Liver (tissue), 9 donors: ENCODE results near the gene ESRRB. TPM values are rescaled to one million over a fixed set of nuclear protein-coding genes. Genes with fewer than 3 reads are reported as not detected.

Experiments
- DNase-seq: peaks from one replicate; pipeline ENCODE4 v3.0.0-alpha.2; 2017; ENCODE audit warnings: low spot score
- H3K27ac ChIP-seq, 2 donors: one replicate each; pipeline ENCODE4 v1.7.0; 2013; ENCODE audit warnings: inconsistent platforms in 2 of 2, low read length in 2 of 2, control low read depth in 1 of 2, low read depth in 1 of 2, mild to moderate bottlenecking in 1 of 2
- H3K27me3 ChIP-seq, 4 donors: one replicate each; pipeline versions ENCODE4 v1.6.1 to v1.7.0; 2013; ENCODE audit warnings: low read length in 3 of 4, inconsistent platforms in 1 of 4, mild to moderate bottlenecking in 1 of 4, moderate library complexity in 1 of 4; ENCODE audit not compliant: control insufficient read depth in 4 of 4, insufficient read depth in 4 of 4
- H3K36me3 ChIP-seq, 4 donors: one replicate each; pipeline versions ENCODE4 v1.6.1 to v1.7.0; 2013; ENCODE audit warnings: low read length in 3 of 4, mild to moderate bottlenecking in 3 of 4, low read depth in 1 of 4, moderate library complexity in 1 of 4; ENCODE audit not compliant: control insufficient read depth in 4 of 4, insufficient read depth in 3 of 4
- H3K4me1 ChIP-seq, 4 donors: one replicate each; pipeline versions ENCODE4 v1.6.1 to v1.7.0; 2013; ENCODE audit warnings: low read length in 3 of 4, mild to moderate bottlenecking in 3 of 4, moderate library complexity in 1 of 4; ENCODE audit not compliant: control insufficient read depth in 4 of 4, insufficient read depth in 4 of 4
- H3K4me3 ChIP-seq, 3 donors: one replicate each; pipeline versions ENCODE4 v1.6.1 to v1.7.0; 2013; ENCODE audit warnings: low read length in 3 of 3, control low read depth in 1 of 3, low read depth in 1 of 3, mild to moderate bottlenecking in 1 of 3
- H3K9ac ChIP-seq, 2 donors: one replicate each; pipeline ENCODE4 v1.7.0; 2013; ENCODE audit warnings: low read length in 2 of 2, mild to moderate bottlenecking in 2 of 2, moderate library complexity in 2 of 2, control low read depth in 1 of 2, low read depth in 1 of 2
- H3K9me3 ChIP-seq, 4 donors: one replicate each; pipeline versions ENCODE4 v1.6.1 to v1.7.0; 2013; ENCODE audit warnings: low read length in 3 of 4; ENCODE audit not compliant: control insufficient read depth in 4 of 4
- CTCF ChIP-seq: fragments of 150-350 bp; IDR thresholded peaks from 2 replicates; pipeline ENCODE4 v1.5.1; 2017; ENCODE audit warnings: improper control_type of control experiment, low read depth, low read length; ENCODE audit not compliant: missing input control
- FOXA1 ChIP-seq: IDR thresholded peaks from 2 replicates; pipeline ENCODE4 v1.6.1; 2016; ENCODE audit warnings: antibody characterized with exemption
- FOXA2 ChIP-seq: IDR thresholded peaks from 2 replicates; pipeline ENCODE4 v1.6.1; 2016; ENCODE audit warnings: antibody characterized with exemption
- GABPA ChIP-seq, 2 donors: IDR thresholded peaks in 1 of 2; conservative IDR thresholded peaks in 1 of 2; 2 replicates each; pipeline ENCODE4 v1.6.1; 2016; ENCODE audit warnings: antibody characterized with exemption in 2 of 2, mild to moderate bottlenecking in 1 of 2, moderate library complexity in 1 of 2
- HNF4A ChIP-seq, 2 donors: conservative IDR thresholded peaks; 2 replicates each; pipeline ENCODE4 v1.6.1; 2016; ENCODE audit warnings: antibody characterized with exemption in 2 of 2, mild to moderate bottlenecking in 2 of 2
- HNF4G ChIP-seq: IDR thresholded peaks from 2 replicates; pipeline ENCODE4 v1.6.1; 2016; ENCODE audit warnings: antibody characterized with exemption
- JUND ChIP-seq, 2 donors: IDR thresholded peaks; 2 replicates each; pipeline ENCODE4 v1.6.1; 2016; ENCODE audit warnings: antibody characterized with exemption in 2 of 2
- NR2F2 ChIP-seq: IDR thresholded peaks from 2 replicates; pipeline ENCODE4 v1.6.1; 2016; ENCODE audit warnings: antibody characterized with exemption
- RAD21 ChIP-seq, 2 donors: IDR thresholded peaks; 2 replicates each; pipeline ENCODE4 v1.6.1; 2016; ENCODE audit warnings: antibody characterized with exemption in 2 of 2, mild to moderate bottlenecking in 2 of 2
- REST ChIP-seq: IDR thresholded peaks from 2 replicates; pipeline ENCODE4 v1.6.1; 2016; ENCODE audit warnings: antibody characterized with exemption, mild to moderate bottlenecking
- RXRA ChIP-seq, 2 donors: IDR thresholded peaks; 2 replicates each; pipeline ENCODE4 v1.6.1; 2017 to 2018; ENCODE audit warnings: antibody characterized with exemption in 2 of 2, mild to moderate bottlenecking in 1 of 2
- SP1 ChIP-seq: IDR thresholded peaks from 2 replicates; pipeline ENCODE4 v1.6.1; 2018; ENCODE audit warnings: antibody characterized with exemption, mild to moderate bottlenecking
- TAF1 ChIP-seq: conservative IDR thresholded peaks from 2 replicates; pipeline ENCODE4 v1.6.1; 2016; ENCODE audit warnings: antibody characterized with exemption, mild to moderate bottlenecking
- YY1 ChIP-seq: IDR thresholded peaks from 2 replicates; pipeline ENCODE4 v1.6.1; 2016; ENCODE audit warnings: antibody characterized with exemption, mild to moderate bottlenecking
- ZBTB33 ChIP-seq: IDR thresholded peaks from 2 replicates; pipeline ENCODE4 v1.6.1; 2016; ENCODE audit warnings: antibody characterized with exemption
- WGBS: extraction: QIAGEN DNeasy Blood & Tissue Kit; methylation state at CpG from one replicate; pipeline ENCODE4 v1.1.7; 2013; 5-methylcytosine and 5-hydroxymethylcytosine counted together
- polyA plus RNA-seq, 2 donors: library from polyadenylated mRNA; stranded (reverse) in 1 of 2; unstranded in 1 of 2; fragments of 200-250 nt in 1 of 2; fragments of >200 nt in 1 of 2; fragmentation: Nextera tagmentation in 1 of 2; extraction: Ambion mirVana in 1 of 2; gene quantifications; one replicate each; pipeline versions ENCODE4 v1.2.1 to v1.2.3, GENCODE V29; 2013 to 2015
- total RNA-seq, 2 donors: library from RNA; depleted of rRNA; stranded (reverse); fragments of >200 nt; gene quantifications; one replicate each; pipeline ENCODE4 v1.2.3, GENCODE V29; 2014
- TF ChIP-seq, protein P1 (sequence below): IDR thresholded peaks from 2 replicates; pipeline ENCODE4 v1.6.1; 2016; ENCODE audit warnings: antibody characterized with exemption
- TF ChIP-seq, protein P2 (sequence below): IDR thresholded peaks from 2 replicates; pipeline ENCODE4 v1.6.1; 2016; ENCODE audit warnings: antibody characterized with exemption
- donor health status: healthy.
- donor health status: healthy.
- donor health status: healthy.
- donor health status: healthy.
- donor health status: healthy.

Gene ESRRB
- total and polyA plus RNA-seq, 4 donors = 0.08 to 0.21 (median 0.11) TPM

GRCh38 chr14:76355771-76356170 is 20.2 kb upstream of the ESRRB start:
- Histone ChIP-seq H3K4me3 (no peak overlapping the region), H3K9me3 (no peaks in the 10 kb centered on the region), H3K27me3 (peaks cover 0 to 4% (median 1%) of the 10 kb centered on the region in 4 donors), H3K36me3 (no peaks in the 10 kb centered on the region), H3K27ac (no peak overlapping the region), H3K4me1 (peaks cover 0 to 6% (median 3%) of the 10 kb centered on the region in 4 donors), H3K9ac (no peak overlapping the region)
- no peak for DNase-seq
- TF ChIP-seq GABPA (IDR thresholded peaks at IDR 0.05 in 1 of 2, conservative IDR thresholded peaks at IDR 0.05 in 1 of 2) (no peak), SP1 (no peak), JUND (IDR thresholded peaks at IDR 0.05) (no peak), HNF4G (no peak), ZBTB33 (no peak), FOXA2 (no peak)
- TF ChIP-seq, protein P1, sequence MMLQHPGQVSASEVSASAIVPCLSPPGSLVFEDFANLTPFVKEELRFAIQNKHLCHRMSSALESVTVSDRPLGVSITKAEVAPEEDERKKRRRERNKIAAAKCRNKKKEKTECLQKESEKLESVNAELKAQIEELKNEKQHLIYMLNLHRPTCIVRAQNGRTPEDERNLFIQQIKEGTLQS = no peak
- TF ChIP-seq, protein P2, sequence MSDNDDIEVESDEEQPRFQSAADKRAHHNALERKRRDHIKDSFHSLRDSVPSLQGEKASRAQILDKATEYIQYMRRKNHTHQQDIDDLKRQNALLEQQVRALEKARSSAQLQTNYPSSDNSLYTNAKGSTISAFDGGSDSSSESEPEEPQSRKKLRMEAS = no peak
- 87% methylated on average over 3 of the region's 3 CpGs for WGBS

DNA sequence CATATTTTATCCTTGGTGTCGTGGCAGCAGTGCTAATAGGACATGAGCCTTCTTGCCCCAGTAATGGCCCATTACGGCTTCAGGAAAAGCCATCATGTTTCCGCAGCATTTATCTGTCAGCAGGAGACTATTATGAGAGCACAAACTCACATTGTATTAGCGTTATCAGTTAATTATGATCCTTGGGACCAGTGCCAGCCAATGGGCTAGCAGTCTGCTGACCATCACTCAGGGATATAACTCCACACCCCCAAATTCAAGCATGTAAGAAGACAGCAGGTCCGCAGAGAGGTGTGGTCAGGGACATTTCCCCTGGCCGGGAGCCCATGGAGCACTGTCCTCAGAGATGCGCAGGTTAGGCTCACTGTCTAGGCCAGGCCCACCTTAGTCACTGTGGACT is 4.9 kb upstream of the ESRRB start:
- peaks cover 0 to 11% (median 0%) of the 10 kb centered on the region in 4 donors for H3K27me3 ChIP-seq
- WGBS = 86% methylated on average over 7 of the region's 7 CpGs
- no peak overlapping the region for H3K27ac ChIP-seq
- no peak overlapping the region for H3K4me3 ChIP-seq
- TF ChIP-seq JUND (IDR thresholded peaks at IDR 0.05) (no peak), SP1 (no peak), CTCF (no peak), TAF1 (no peak), NR2F2 (no peak), RXRA (IDR thresholded peaks at IDR 0.05) (no peak), HNF4A (conservative IDR thresholded peaks at IDR 0.05) (no peak), FOXA1 (no peak), HNF4G (no peak), RAD21 (IDR thresholded peaks at IDR 0.05) (no peak), FOXA2 (no peak), GABPA (IDR thresholded peaks at IDR 0.05 in 1 of 2, conservative IDR thresholded peaks at IDR 0.05 in 1 of 2) (no peak), YY1 (no peak), REST (no peak)
- no peak for DNase-seq
- H3K4me1 ChIP-seq = peaks cover 0 to 1% (median 0%) of the 10 kb centered on the region in 4 donors
- H3K9ac ChIP-seq = no peak overlapping the region
- no peaks in the 10 kb centered on the region for H3K9me3 ChIP-seq
- no peaks in the 10 kb centered on the region for H3K36me3 ChIP-seq
